Omental fat pad (tissue), 4 donors: ENCODE measurements around the gene RALY. TPM values are rescaled to one million over a fixed set of nuclear protein-coding genes. Genes with fewer than 3 reads are reported as not detected.

ENCODE experiments used
- ATAC-seq: fragments of 150-250 bp; one replicate; pipeline ENCODE4 v1.9.1; 2016; ENCODE audit warnings: mild to moderate bottlenecking, moderate library complexity; ENCODE audit not compliant: low FRiP score
- DNase-seq: peaks from one replicate; pipeline ENCODE4 v3.0.0-alpha.2; 2019; ENCODE audit warnings: low spot score
- CTCF ChIP-seq, 3 donors: fragments of 450-650 bp; IDR thresholded peaks; one replicate each; pipeline ENCODE4 v1.5.1; 2016 to 2017; ENCODE audit warnings: antibody characterized with exemption in 3 of 3, mild to moderate bottlenecking in 3 of 3, moderate library complexity in 2 of 3
- total RNA-seq, 4 donors: library from RNA; depleted of rRNA; stranded (reverse); fragments of >200 nt; gene quantifications; one replicate each; pipeline ENCODE4 v1.1.0, GENCODE V29; 2016

RALY gene
- total RNA-seq, 4 donors from 2014 or later = 66.4 to 95.4 (median 80.5) TPM

GRCh38 chr20:34109442-34109841, 115.7 kb downstream of the RALY start:
- DNase-seq (no peak), ATAC-seq (no peak)
- TF ChIP-seq CTCF (IDR thresholded peaks at IDR 0.05) = no peak

- TF ChIP-seq CTCF (IDR thresholded peaks at IDR 0.05) = no peak
- no peak for ATAC-seq
- DNase-seq = no peak
These were observed 116.5 kb downstream of the RALY start for GRCh38 chr20:34110025-34110744.

GRCh38 chr20:34110745-34111641, 117.3 kb downstream of the RALY start:
- ATAC-seq = peak; percentile 50
- no peak for DNase-seq
- TF ChIP-seq CTCF (IDR thresholded peaks at IDR 0.05) = no peak

- TF ChIP-seq CTCF (IDR thresholded peaks at IDR 0.05) = no peak
- DNase-seq (peak; percentile 73), ATAC-seq (peak; percentile 96)
These were observed 118.2 kb downstream of the RALY start, which contains the start of gene EIF2S2 for GRCh38 chr20:34111702-34112599. Gene EIF2S2 (minus strand): TSS chr20:34112243. CDS start chr20:34112110, 133 bp downstream.

- TF ChIP-seq CTCF (IDR thresholded peaks at IDR 0.05) = no peak
- ATAC-seq (peak; percentile 10), DNase-seq (peak; percentile 35)
These were observed 118.9 kb downstream of the RALY start for GRCh38 chr20:34112600-34113101.

- TF ChIP-seq CTCF (IDR thresholded peaks at IDR 0.05) = no peak
- DNase-seq = no peak
- ATAC-seq = no peak
These were observed 121.1 kb downstream of the RALY start for GRCh38 chr20:34114809-34115208.
